ENCODE measurements around the gene CHKB.

- TF ChIP-seq EZH2 (IDR thresholded peaks at IDR 0.05; ENCODE audit: low read length) = no peak
- no peak for TF ChIP-seq CTCF (optimal IDR thresholded peaks at IDR 0.05 in 1 of 3, IDR thresholded peaks at IDR 0.05 in 1 of 3, conservative IDR thresholded peaks at IDR 0.05 in 1 of 3; ENCODE audit: extremely low read depth in 1 of 3, insufficient read depth in 2 of 3, low read length in 3 of 3)
Measured at GRCh38 chr22:50569896-50570535, 12.6 kb downstream of the CHKB start.
